Measurements from ENCODE around the gene TWNK.

- TF ChIP-seq, protein P1, sequence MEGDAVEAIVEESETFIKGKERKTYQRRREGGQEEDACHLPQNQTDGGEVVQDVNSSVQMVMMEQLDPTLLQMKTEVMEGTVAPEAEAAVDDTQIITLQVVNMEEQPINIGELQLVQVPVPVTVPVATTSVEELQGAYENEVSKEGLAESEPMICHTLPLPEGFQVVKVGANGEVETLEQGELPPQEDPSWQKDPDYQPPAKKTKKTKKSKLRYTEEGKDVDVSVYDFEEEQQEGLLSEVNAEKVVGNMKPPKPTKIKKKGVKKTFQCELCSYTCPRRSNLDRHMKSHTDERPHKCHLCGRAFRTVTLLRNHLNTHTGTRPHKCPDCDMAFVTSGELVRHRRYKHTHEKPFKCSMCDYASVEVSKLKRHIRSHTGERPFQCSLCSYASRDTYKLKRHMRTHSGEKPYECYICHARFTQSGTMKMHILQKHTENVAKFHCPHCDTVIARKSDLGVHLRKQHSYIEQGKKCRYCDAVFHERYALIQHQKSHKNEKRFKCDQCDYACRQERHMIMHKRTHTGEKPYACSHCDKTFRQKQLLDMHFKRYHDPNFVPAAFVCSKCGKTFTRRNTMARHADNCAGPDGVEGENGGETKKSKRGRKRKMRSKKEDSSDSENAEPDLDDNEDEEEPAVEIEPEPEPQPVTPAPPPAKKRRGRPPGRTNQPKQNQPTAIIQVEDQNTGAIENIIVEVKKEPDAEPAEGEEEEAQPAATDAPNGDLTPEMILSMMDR (IDR thresholded peaks at IDR 0.05; ENCODE audit: low read depth, low read length) = peak; percentile 48
- TF ChIP-seq EZH2phosphoT487 (IDR thresholded peaks at IDR 0.05; ENCODE audit: low read depth) = no peak
These were observed 31.5 kb downstream of the TWNK start for GRCh38 chr10:101018600-101019439.

Data from OCI-LY3 (cell line).